ENCODE data around the gene GRK5.
"Not testable (repeated sequence)": the region's sequence is repeated elsewhere in the genome, so short reads cannot be mapped to it uniquely, and the experiment has no call there.

GRK5 gene

GRCh38 chr10:119225083-119225658 lies 17.8 kb downstream of the GRK5 start:
- DNase-seq, result no peak

- no peak for DNase-seq
Observed at GRCh38 chr10:119227825-119228224, 20.5 kb downstream of the GRK5 start.

GRCh38 chr10:119231654-119232053 lies 24.3 kb downstream of the GRK5 start:
- DNase-seq, result no peak

- not testable (repeated sequence) for DNase-seq
Observed at GRCh38 chr10:119232439-119232838, 25.1 kb downstream of the GRK5 start.

- DNase-seq, result no peak
Observed at GRCh38 chr10:119233123-119233820, 25.9 kb downstream of the GRK5 start.

GRCh38 chr10:119233821-119234220 lies 26.4 kb downstream of the GRK5 start:
- no peak for DNase-seq

- DNase-seq, result no peak
Observed at GRCh38 chr10:119235356-119235755, 28.0 kb downstream of the GRK5 start.

- DNase-seq, result no peak
Observed at GRCh38 chr10:119237722-119238436, 30.5 kb downstream of the GRK5 start.

- no peak for DNase-seq
Observed at GRCh38 chr10:119238577-119238976, 31.2 kb downstream of the GRK5 start.

- DNase-seq, result not testable (repeated sequence)
Observed at GRCh38 chr10:119239015-119239414, 31.6 kb downstream of the GRK5 start.

- not testable (repeated sequence) for DNase-seq
Observed at GRCh38 chr10:119239630-119240029, 32.3 kb downstream of the GRK5 start.

GRCh38 chr10:119241066-119241465 lies 33.7 kb downstream of the GRK5 start:
- DNase-seq, result no peak

- no peak for DNase-seq
Observed at GRCh38 chr10:119242186-119242585, 34.8 kb downstream of the GRK5 start.

- DNase-seq, result no peak
Observed at GRCh38 chr10:119243488-119243887, 36.1 kb downstream of the GRK5 start.

GRCh38 chr10:119243967-119244366 lies 36.6 kb downstream of the GRK5 start:
- DNase-seq, result no peak

GRCh38 chr10:119245272-119245671 lies 37.9 kb downstream of the GRK5 start:
- no peak for DNase-seq

GRCh38 chr10:119246862-119247549 lies 39.6 kb downstream of the GRK5 start:
- no peak for DNase-seq

- DNase-seq, result no peak
Observed at GRCh38 chr10:119247550-119247894, 40.2 kb downstream of the GRK5 start.

- no peak for DNase-seq
Observed at GRCh38 chr10:119248184-119248583, 40.8 kb downstream of the GRK5 start.

- DNase-seq, result no peak
Observed at GRCh38 chr10:119248681-119249080, 41.3 kb downstream of the GRK5 start.

GRCh38 chr10:119250641-119251314 lies 43.4 kb downstream of the GRK5 start:
- DNase-seq, result no peak

- no peak for DNase-seq
Observed at GRCh38 chr10:119251315-119251708, 43.9 kb downstream of the GRK5 start.

- no peak for DNase-seq
Observed at GRCh38 chr10:119252051-119252465, 44.7 kb downstream of the GRK5 start.

Data from 8988T (cell line).